ENCODE data around the gene CFAP74.
"Not testable (repeated sequence)": the region's sequence is repeated elsewhere in the genome, so short reads cannot be mapped to it uniquely, and the experiment has no call there.

CFAP74 gene

GRCh38 chr1:1942753-1943656, 60.6 kb downstream of the CFAP74 start:
- DNase-seq: no peak
- in situ Hi-C loops (cut with MboI; ENCODE audit: low pct_unique_long_range_greater_than_20kb, low sequenced_read_pairs): no loop called here

- DNase-seq: no peak
- in situ Hi-C loops (cut with MboI; ENCODE audit: low pct_unique_long_range_greater_than_20kb, low sequenced_read_pairs): no loop called here
These were observed 61.5 kb downstream of the CFAP74 start for GRCh38 chr1:1941868-1942752.

GRCh38 chr1:1941211-1941841, 62.3 kb downstream of the CFAP74 start:
- DNase-seq: no peak
- in situ Hi-C loops (cut with MboI; ENCODE audit: low pct_unique_long_range_greater_than_20kb, low sequenced_read_pairs): no loop called here

- no peak for DNase-seq
- in situ Hi-C loops (cut with MboI; ENCODE audit: low pct_unique_long_range_greater_than_20kb, low sequenced_read_pairs): no loop called here
These were observed 63.5 kb downstream of the CFAP74 start for GRCh38 chr1:1940123-1940425.

- in situ Hi-C loops (cut with MboI; ENCODE audit: low pct_unique_long_range_greater_than_20kb, low sequenced_read_pairs): no loop called here
- no peak for DNase-seq
These were observed 64.1 kb downstream of the CFAP74 start for GRCh38 chr1:1939296-1940122.

- in situ Hi-C loops (cut with MboI; ENCODE audit: low pct_unique_long_range_greater_than_20kb, low sequenced_read_pairs): no loop called here
- no peak for DNase-seq
These were observed 64.8 kb downstream of the CFAP74 start for GRCh38 chr1:1938613-1939295.

GRCh38 chr1:1938276-1938573, 65.4 kb downstream of the CFAP74 start:
- in situ Hi-C loops (cut with MboI; ENCODE audit: low pct_unique_long_range_greater_than_20kb, low sequenced_read_pairs): no loop called here
- DNase-seq: no peak

- DNase-seq: no peak
- in situ Hi-C loops (cut with MboI; ENCODE audit: low pct_unique_long_range_greater_than_20kb, low sequenced_read_pairs): no loop called here
These were observed 65.9 kb downstream of the CFAP74 start for GRCh38 chr1:1937549-1938275.

- in situ Hi-C loops (cut with MboI; ENCODE audit: low pct_unique_long_range_greater_than_20kb, low sequenced_read_pairs): no loop called here
- no peak for DNase-seq
These were observed 66.5 kb downstream of the CFAP74 start for GRCh38 chr1:1937061-1937460.

- DNase-seq; in situ Hi-C loops (cut with MboI; ENCODE audit: low pct_unique_long_range_greater_than_20kb, low sequenced_read_pairs): not testable (repeated sequence)
These were observed 68.7 kb downstream of the CFAP74 start for GRCh38 chr1:1934848-1935247.

- DNase-seq: no peak
- in situ Hi-C loops (cut with MboI; ENCODE audit: low pct_unique_long_range_greater_than_20kb, low sequenced_read_pairs): no loop called here
These were observed 73.7 kb downstream of the CFAP74 start for GRCh38 chr1:1929639-1930545.

GRCh38 chr1:1929102-1929638, 74.4 kb downstream of the CFAP74 start:
- in situ Hi-C loops (cut with MboI; ENCODE audit: low pct_unique_long_range_greater_than_20kb, low sequenced_read_pairs): no loop called here
- no peak for DNase-seq

- in situ Hi-C loops (cut with MboI; ENCODE audit: low pct_unique_long_range_greater_than_20kb, low sequenced_read_pairs): no loop called here
- no peak for DNase-seq
These were observed 75.1 kb downstream of the CFAP74 start for GRCh38 chr1:1928231-1929101.

- DNase-seq: no peak
- in situ Hi-C loops (cut with MboI; ENCODE audit: low pct_unique_long_range_greater_than_20kb, low sequenced_read_pairs): no loop called here
These were observed 75.8 kb downstream of the CFAP74 start for GRCh38 chr1:1927751-1928150.

- in situ Hi-C loops (cut with MboI; ENCODE audit: low pct_unique_long_range_greater_than_20kb, low sequenced_read_pairs): no loop called here
- DNase-seq: no peak
These were observed 76.5 kb downstream of the CFAP74 start for GRCh38 chr1:1926886-1927660.

Measured in KBM-7 (cell line).